T-cell (primary cell): ENCODE measurements around the gene DHRS9. TPM values are rescaled to one million over a fixed set of nuclear protein-coding genes. Genes with fewer than 3 reads are reported as not detected.

Experiments used
- ATAC-seq, 4 experiments: fragments of 200-7000 bp in 3 of 4; fragments of 150-1000 bp in 1 of 4; cut with Tn5 transposase; replicated peaks in 1 of 4; 1 replicate in 3 of 4; 2 replicates in 1 of 4; pipeline ENCODE4 v1.10.0; 2021; ENCODE audit warnings: moderate library complexity in 3 of 4, mild to moderate bottlenecking in 2 of 4, moderate number of reproducible peaks in 1 of 4
- CTCF ChIA-PET, 2 donors: fragments of 300-600 bp; sonication (Branson Sonifier 250); formaldehyde crosslinking; loops; one replicate each; lab custom pipeline; 2022; ENCODE audit warnings: antibody characterized with exemption in 2 of 2; lab: Charles Lee
- POLR2A ChIA-PET, 2 donors: fragments of 300-600 bp; sonication (Branson Sonifier 250); formaldehyde crosslinking; loops; one replicate each; lab custom pipeline; 2022; ENCODE audit warnings: antibody characterized with exemption in 2 of 2; lab: Charles Lee
- DNase-seq, 35 experiments: peaks; one replicate each; pipeline versions ENCODE4 v3.0.0 to v3.0.0-alpha.2; 2013 to 2023
- H3K27ac ChIP-seq: one replicate; pipeline ENCODE4 v1.5.1; 2013; ENCODE audit warnings: low read length
- H3K27me3 ChIP-seq, 2 experiments: replicated peaks in 1 of 2; 1 replicate in 1 of 2; 2 replicates in 1 of 2; pipeline versions ENCODE4 v1.6.1 to v1.7.0; 2013; ENCODE audit warnings: low read length in 1 of 2, mixed read lengths in 1 of 2; ENCODE audit not compliant: control insufficient read depth in 2 of 2, insufficient read depth in 2 of 2; ENCODE audit errors: extremely low read depth in 1 of 2
- H3K36me3 ChIP-seq, 2 donors: 1 replicate in 1 of 2; 2 replicates in 1 of 2; pipeline versions ENCODE4 v1.6.1 to v1.7.0; 2013; ENCODE audit warnings: low read length in 1 of 2; ENCODE audit not compliant: control insufficient read depth in 2 of 2, insufficient read depth in 1 of 2; ENCODE audit errors: extremely low read depth in 1 of 2
- H3K4me1 ChIP-seq, 2 experiments: 1 replicate in 1 of 2; 2 replicates in 1 of 2; pipeline versions ENCODE4 v1.6.1 to v1.7.0; 2013; ENCODE audit warnings: low read length in 2 of 2, mixed read lengths in 1 of 2; ENCODE audit not compliant: insufficient read depth in 2 of 2, control insufficient read depth in 1 of 2; ENCODE audit errors: extremely low read depth in 1 of 2
- H3K4me3 ChIP-seq, 2 donors: 1 replicate in 1 of 2; 2 replicates in 1 of 2; pipeline versions ENCODE4 v1.5.1 to v1.7.0; 2013; ENCODE audit warnings: mild to moderate bottlenecking in 2 of 2, low read length in 1 of 2, moderate library complexity in 1 of 2; ENCODE audit not compliant: control insufficient read depth in 1 of 2; ENCODE audit errors: extremely low read depth in 1 of 2
- H3K9me3 ChIP-seq: 2 replicates; pipeline ENCODE4 v1.7.0; 2013
- H3K27ac Mint-ChIP-seq, 2 donors: one replicate each; pipeline ENCODE4 v1.8.0; 2020 to 2021; ENCODE audit warnings: mild to moderate bottlenecking in 2 of 2, mixed read lengths in 2 of 2
- H3K27me3 Mint-ChIP-seq, 2 donors: one replicate each; pipeline ENCODE4 v1.8.0; 2021 to 2022; ENCODE audit warnings: mixed read lengths in 2 of 2
- H3K36me3 Mint-ChIP-seq: one replicate; pipeline ENCODE4 v1.8.0; 2021; ENCODE audit warnings: mixed read lengths
- H3K4me1 Mint-ChIP-seq, 3 donors: one replicate each; pipeline ENCODE4 v1.8.0; 2020 to 2022; ENCODE audit warnings: mixed read lengths in 3 of 3, mild to moderate bottlenecking in 1 of 3
- H3K4me3 Mint-ChIP-seq, 3 donors: one replicate each; pipeline ENCODE4 v1.8.0; 2020 to 2022; ENCODE audit warnings: mild to moderate bottlenecking in 3 of 3, mixed read lengths in 3 of 3, moderate library complexity in 3 of 3
- H3K9me3 Mint-ChIP-seq, 3 donors: one replicate each; pipeline ENCODE4 v1.8.0; 2020 to 2022; ENCODE audit warnings: mixed read lengths in 3 of 3
- WGBS: methylation state at CpG from one replicate; pipeline ENCODE4 v1.1.5; 2013; ENCODE audit warnings: missing lambda C conversion rate; ENCODE audit not compliant: insufficient coverage; 5-methylcytosine and 5-hydroxymethylcytosine counted together
- total RNA-seq, 35 experiments: library from RNA in 6 of 35; stranded (reverse) in 6 of 35; fragments of 120-200 nt in 1 of 35; gene quantifications; one replicate each; pipeline versions ENCODE4 v1.2.1 to v1.2.4 and lab custom pipeline; 2013 to 2026

DHRS9 gene
- total RNA-seq, 5 donors from 2014 or later (not counting 1 experiment from before 2014, with no cell fraction given) = not detected

GRCh38 chr2:169071455-169071854 is 2.1 kb downstream of the DHRS9 start:
- Histone ChIP-seq H3K27me3 (no peaks in the 10 kb centered on the region), H3K36me3 (no peaks in the 10 kb centered on the region), H3K4me1 (no peaks in the 10 kb centered on the region), H3K9me3 (no peaks in the 10 kb centered on the region), H3K4me3 (no peak overlapping the region), H3K27ac (no peak overlapping the region)
- POLR2A ChIA-PET = no interaction called here
- Mint-ChIP-seq H3K36me3 (no peaks in the 10 kb centered on the region), H3K4me3 (no peak overlapping the region), H3K27me3 (peaks cover 0 to 10% of the 10 kb centered on the region in 2 donors), H3K9me3 (no peaks in the 10 kb centered on the region), H3K4me1 (peaks cover 0 to 14% (median 8%) of the 10 kb centered on the region in 3 donors), H3K27ac (no peak overlapping the region)
- ATAC-seq (no peak), DNase-seq (no peak)
- no CpG with 5 or more reads among the region's 5 CpGs for WGBS
- CTCF ChIA-PET = no interaction called here

GRCh38 chr2:169072163-169072925 is 3.0 kb downstream of the DHRS9 start:
- Histone ChIP-seq H3K4me3 (no peak overlapping the region), H3K4me1 (no peaks in the 10 kb centered on the region), H3K27me3 (no peaks in the 10 kb centered on the region), H3K9me3 (no peaks in the 10 kb centered on the region), H3K27ac (no peak overlapping the region), H3K36me3 (no peaks in the 10 kb centered on the region)
- no CpG with 5 or more reads among the region's 4 CpGs for WGBS
- no peak overlapping the region for H3K27ac Mint-ChIP-seq
- CTCF ChIA-PET = no interaction called here
- ATAC-seq (no peak), DNase-seq (no peak)
- H3K4me1 Mint-ChIP-seq = peaks cover 0 to 14% (median 8%) of the 10 kb centered on the region in 3 donors
- peaks cover 0 to 10% of the 10 kb centered on the region in 2 donors for H3K27me3 Mint-ChIP-seq
- no peak overlapping the region for H3K4me3 Mint-ChIP-seq
- H3K36me3 Mint-ChIP-seq = no peaks in the 10 kb centered on the region
- no peaks in the 10 kb centered on the region for H3K9me3 Mint-ChIP-seq
- POLR2A ChIA-PET = no interaction called here

GRCh38 chr2:169073211-169073962 is 4.0 kb downstream of the DHRS9 start:
- no peak overlapping the region for H3K27ac ChIP-seq
- H3K4me1 ChIP-seq = no peaks in the 10 kb centered on the region
- H3K36me3 ChIP-seq = no peaks in the 10 kb centered on the region
- DNase-seq (no peak), ATAC-seq (no peak)
- H3K27me3 Mint-ChIP-seq = peaks cover 0 to 10% of the 10 kb centered on the region in 2 donors
- peaks cover 0 to 14% (median 8%) of the 10 kb centered on the region in 3 donors for H3K4me1 Mint-ChIP-seq
- H3K36me3 Mint-ChIP-seq = no peaks in the 10 kb centered on the region
- ChIA-PET POLR2A (no interaction called here), CTCF (interaction anchor here in 1 of 2 donors (0.6 kb wide), 1 partner anchor 858 kb away, joined by 11 read pairs; no protein-coding TSS in a partner anchor)
- no peaks in the 10 kb centered on the region for H3K9me3 Mint-ChIP-seq
- no peak overlapping the region for H3K4me3 Mint-ChIP-seq
- WGBS = no CpG with 5 or more reads among the region's 3 CpGs
- H3K27me3 ChIP-seq = no peaks in the 10 kb centered on the region
- H3K4me3 ChIP-seq = no peak overlapping the region
- H3K27ac Mint-ChIP-seq = no peak overlapping the region
- H3K9me3 ChIP-seq = no peaks in the 10 kb centered on the region

GRCh38 chr2:169073963-169074751 is 4.8 kb downstream of the DHRS9 start:
- H3K4me3 ChIP-seq = no peak overlapping the region
- no peak overlapping the region for H3K4me3 Mint-ChIP-seq
- ChIA-PET POLR2A (interaction anchor here in 1 of 2 donors (0.6 kb wide), 1 partner anchor 18 kb away, joined by 4 read pairs; no protein-coding TSS in a partner anchor), CTCF (no interaction called here)
- H3K9me3 ChIP-seq = no peaks in the 10 kb centered on the region
- peaks cover 0 to 14% (median 8%) of the 10 kb centered on the region in 3 donors for H3K4me1 Mint-ChIP-seq
- no peak overlapping the region for H3K27ac Mint-ChIP-seq
- H3K4me1 ChIP-seq = no peaks in the 10 kb centered on the region
- H3K36me3 ChIP-seq = no peaks in the 10 kb centered on the region
- 89% methylated on average over 8 of the region's 9 CpGs for WGBS
- peaks cover 0 to 10% of the 10 kb centered on the region in 2 donors for H3K27me3 Mint-ChIP-seq
- ATAC-seq (no peak), DNase-seq (no peak)
- H3K9me3 Mint-ChIP-seq = no peaks in the 10 kb centered on the region
- no peaks in the 10 kb centered on the region for H3K36me3 Mint-ChIP-seq
- no peaks in the 10 kb centered on the region for H3K27me3 ChIP-seq
- H3K27ac ChIP-seq = no peak overlapping the region

GRCh38 chr2:169077674-169078240 is 8.4 kb downstream of the DHRS9 start:
- Histone ChIP-seq H3K4me1 (no peaks in the 10 kb centered on the region), H3K27me3 (no peaks in the 10 kb centered on the region), H3K9me3 (no peaks in the 10 kb centered on the region), H3K36me3 (no peaks in the 10 kb centered on the region), H3K4me3 (no peak overlapping the region), H3K27ac (no peak overlapping the region)
- ATAC-seq = no peak
- Mint-ChIP-seq H3K4me3 (no peak overlapping the region), H3K36me3 (no peaks in the 10 kb centered on the region), H3K27ac (no peak overlapping the region), H3K9me3 (no peaks in the 10 kb centered on the region), H3K4me1 (peaks cover 0 to 6% (median under 1%) of the 10 kb centered on the region in 3 donors), H3K27me3 (no peaks in the 10 kb centered on the region)
- DNase-seq = no peak
- WGBS = 64% methylated on average over 1 of the region's 2 CpGs
- POLR2A ChIA-PET = interaction anchor here in 1 of 2 donors (0.6 kb wide), 1 partner anchor 676 kb away, joined by 3 read pairs; no protein-coding TSS in a partner anchor
- CTCF ChIA-PET = no interaction called here
